Esophagus muscularis mucosa (tissue), 4 donors: ENCODE measurements around the gene UBE2L6. TPM values are rescaled to one million over a fixed set of nuclear protein-coding genes. Genes with fewer than 3 reads are reported as not detected.

Experiments
- DNase-seq: peaks from one replicate; pipeline ENCODE4 v3.0.0-alpha.2; 2017; ENCODE audit errors: extremely low spot score
- H3K27ac ChIP-seq, 4 donors: fragments of 200-600 bp; sonication (generic); replicated peaks in 1 of 4; 1 replicate in 3 of 4; 2 replicates in 1 of 4; pipeline ENCODE4 v1.5.1; 2016 to 2019; ENCODE audit warnings: mild to moderate bottlenecking in 1 of 4
- H3K27me3 ChIP-seq, 4 donors: fragments of 200-600 bp; sonication (generic); one replicate each; pipeline versions ENCODE4 v1.5.1 to v1.6.0; 2016 to 2019
- H3K36me3 ChIP-seq, 4 donors: fragments of 200-600 bp; sonication (generic); one replicate each; pipeline ENCODE4 v1.5.1; 2016 to 2019
- H3K4me1 ChIP-seq, 4 donors: fragments of 200-600 bp; sonication (generic); one replicate each; pipeline ENCODE4 v1.5.1; 2016 to 2019
- H3K4me3 ChIP-seq, 4 donors: fragments of 200-600 bp; sonication (generic); 1 replicate in 2 of 4; 2 replicates in 2 of 4; pipeline ENCODE4 v1.5.1; 2016 to 2019; ENCODE audit warnings: mild to moderate bottlenecking in 4 of 4, moderate library complexity in 1 of 4
- H3K9me3 ChIP-seq, 4 donors: fragments of 200-600 bp; sonication (generic); 1 replicate in 3 of 4; 2 replicates in 1 of 4; pipeline ENCODE4 v1.5.1; 2016 to 2019
- EP300 ChIP-seq: sonication (generic); formaldehyde crosslinking; IDR thresholded peaks from one replicate; pipeline ENCODE4 v1.6.1; 2017; ENCODE audit warnings: antibody characterized with exemption
- POLR2A ChIP-seq: fragments of 450-650 bp; IDR thresholded peaks from one replicate; pipeline ENCODE4 v1.6.1; 2017; ENCODE audit warnings: antibody characterized with exemption, moderate library complexity, mild to moderate bottlenecking, low read depth
- POLR2AphosphoS5 ChIP-seq, 2 donors: sonication (generic); formaldehyde crosslinking; IDR thresholded peaks; one replicate each; pipeline ENCODE4 v1.6.1; 2017; ENCODE audit warnings: antibody characterized with exemption in 2 of 2
- WGBS: methylation state at CpG from one replicate; pipeline ENCODE4 v1.1.5; 2018; 5-methylcytosine and 5-hydroxymethylcytosine counted together
- intact Hi-C: fragments of 100-400 bp; cut with DNase I; formaldehyde crosslinking; loops from one replicate; pipeline ENCODE4 v1.15.1; 2023
- total RNA-seq, 4 donors: library from RNA; depleted of rRNA; stranded (reverse); fragments of >200 nt; gene quantifications; one replicate each; pipeline versions ENCODE4 v1.1.0 to v1.2.1, GENCODE V29; 2016
- TF ChIP-seq, protein P1 (sequence below), 3 experiments: fragments of 200-600 bp in 2 of 3; fragments of 450-650 bp in 1 of 3; sonication (generic) in 2 of 3; IDR thresholded peaks; one replicate each; pipeline ENCODE4 v1.5.1; 2017 to 2019; ENCODE audit warnings: antibody characterized with exemption in 3 of 3, mild to moderate bottlenecking in 2 of 3, moderate library complexity in 1 of 3

The UBE2L6 gene
- total RNA-seq, 4 donors from 2014 or later = 15.8 to 40.3 (median 32.8) TPM

DNA sequence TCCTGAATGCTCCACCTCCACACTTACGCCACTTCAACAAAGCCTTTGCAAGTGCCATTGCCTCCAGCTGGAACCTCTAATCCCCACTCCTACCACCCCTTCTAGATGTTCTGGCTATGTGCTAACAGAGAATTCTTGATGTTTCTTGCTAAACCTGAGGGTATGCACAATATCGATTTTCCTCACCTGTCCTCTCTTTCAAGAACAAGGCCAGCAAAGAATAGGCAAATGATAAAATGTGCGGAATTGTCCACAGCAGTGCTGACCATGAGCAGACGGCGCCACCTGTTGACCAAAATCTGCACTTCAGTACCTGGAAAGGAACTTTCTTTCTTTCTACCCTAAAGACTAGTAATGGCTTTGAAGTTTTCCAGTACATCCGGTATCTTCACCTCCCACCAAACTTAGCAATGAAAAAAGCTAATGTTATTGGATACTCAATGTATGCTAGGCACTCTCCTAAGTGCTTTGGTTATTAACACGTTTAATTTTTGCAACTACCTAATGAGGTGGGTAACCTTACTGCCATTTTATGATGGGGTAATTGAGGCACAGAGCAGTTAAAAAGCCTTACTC lies 40.3 kb downstream of the UBE2L6 start:
- Histone ChIP-seq H3K27me3 (no peaks in the 10 kb centered on the region), H3K4me3 (no peak overlapping the region), H3K36me3 (peaks cover 0 to 19% (median 12%) of the 10 kb centered on the region in 4 donors), H3K27ac (no peak overlapping the region), H3K4me1 (peaks cover 13 to 23% (median 21%) of the 10 kb centered on the region in 4 donors), H3K9me3 (no peaks in the 10 kb centered on the region)
- TF ChIP-seq POLR2A (no peak), EP300 (no peak), POLR2AphosphoS5 (IDR thresholded peaks at IDR 0.05) (peak in 1 of 2 donors; percentile 23)
- TF ChIP-seq, protein P1, sequence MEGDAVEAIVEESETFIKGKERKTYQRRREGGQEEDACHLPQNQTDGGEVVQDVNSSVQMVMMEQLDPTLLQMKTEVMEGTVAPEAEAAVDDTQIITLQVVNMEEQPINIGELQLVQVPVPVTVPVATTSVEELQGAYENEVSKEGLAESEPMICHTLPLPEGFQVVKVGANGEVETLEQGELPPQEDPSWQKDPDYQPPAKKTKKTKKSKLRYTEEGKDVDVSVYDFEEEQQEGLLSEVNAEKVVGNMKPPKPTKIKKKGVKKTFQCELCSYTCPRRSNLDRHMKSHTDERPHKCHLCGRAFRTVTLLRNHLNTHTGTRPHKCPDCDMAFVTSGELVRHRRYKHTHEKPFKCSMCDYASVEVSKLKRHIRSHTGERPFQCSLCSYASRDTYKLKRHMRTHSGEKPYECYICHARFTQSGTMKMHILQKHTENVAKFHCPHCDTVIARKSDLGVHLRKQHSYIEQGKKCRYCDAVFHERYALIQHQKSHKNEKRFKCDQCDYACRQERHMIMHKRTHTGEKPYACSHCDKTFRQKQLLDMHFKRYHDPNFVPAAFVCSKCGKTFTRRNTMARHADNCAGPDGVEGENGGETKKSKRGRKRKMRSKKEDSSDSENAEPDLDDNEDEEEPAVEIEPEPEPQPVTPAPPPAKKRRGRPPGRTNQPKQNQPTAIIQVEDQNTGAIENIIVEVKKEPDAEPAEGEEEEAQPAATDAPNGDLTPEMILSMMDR (IDR thresholded peaks at IDR 0.05) = peak; percentile 92 to 93 (median 92)
- peak; percentile 93 for DNase-seq
- 20% methylated on average over 7 of the region's 7 CpGs for WGBS
- intact Hi-C loops = loop anchor here (1.0 to 5.0 kb wide), 3 partner anchors 34 to 180 kb away; no protein-coding TSS in a partner anchor

DNA sequence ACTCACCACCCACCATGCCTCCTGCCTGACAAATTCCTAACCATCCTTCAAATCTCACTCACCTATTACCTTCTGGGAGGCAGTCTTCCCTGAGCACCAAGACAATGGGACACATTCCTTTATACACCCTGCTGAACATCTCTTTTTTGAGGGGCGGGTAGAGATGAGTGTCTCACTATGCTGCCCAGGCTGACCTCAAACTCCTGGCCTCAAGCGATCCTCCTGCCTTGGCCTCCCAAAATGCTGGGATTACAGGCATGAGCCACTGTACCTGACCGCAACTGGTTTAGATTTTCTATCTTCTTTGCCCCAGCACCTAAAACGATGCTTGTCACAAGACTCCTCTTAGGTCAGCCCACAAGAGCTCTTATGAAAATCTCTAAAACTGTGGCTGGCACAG lies 44.1 kb downstream of the UBE2L6 start:
- no peak for DNase-seq
- Histone ChIP-seq H3K4me3 (no peak overlapping the region), H3K27ac (no peak overlapping the region), H3K9me3 (no peaks in the 10 kb centered on the region), H3K4me1 (no peaks in the 10 kb centered on the region), H3K36me3 (peaks cover 0 to 12% (median 7%) of the 10 kb centered on the region in 4 donors), H3K27me3 (no peaks in the 10 kb centered on the region)
- no peak for TF ChIP-seq POLR2A
- TF ChIP-seq POLR2AphosphoS5 (IDR thresholded peaks at IDR 0.05) = no peak
- TF ChIP-seq, protein P1 (IDR thresholded peaks at IDR 0.05) = no peak
- no peak for TF ChIP-seq EP300
- intact Hi-C loops = no loop called here
- 91% methylated on average over 4 of the region's 4 CpGs for WGBS

DNA sequence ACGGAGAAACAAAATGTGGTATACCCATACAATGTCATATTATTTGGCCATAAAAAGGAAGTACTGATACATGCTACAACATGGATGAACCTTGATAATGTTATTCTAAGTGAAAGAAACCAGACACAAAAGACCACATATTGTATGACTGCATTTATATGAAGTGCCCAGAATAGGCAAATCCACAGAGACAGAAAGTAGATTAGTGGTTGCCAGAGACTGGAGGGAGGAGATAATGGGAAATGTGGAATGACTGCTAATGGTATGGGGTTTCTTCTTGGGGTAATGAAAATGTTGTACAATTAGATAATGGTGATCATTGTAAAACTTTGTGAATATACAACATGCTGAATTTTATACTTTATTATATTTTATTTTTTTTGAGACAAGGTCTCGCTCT lies 46.4 kb downstream of the UBE2L6 start:
- DNase-seq = no peak
- intact Hi-C loops = no loop called here
- TF ChIP-seq EP300 (no peak), POLR2AphosphoS5 (IDR thresholded peaks at IDR 0.05) (no peak), POLR2A (no peak)
- TF ChIP-seq, protein P1 (IDR thresholded peaks at IDR 0.05) = no peak
- H3K36me3 ChIP-seq = peaks cover 0 to 2% (median 0%) of the 10 kb centered on the region in 4 donors
- H3K4me3 ChIP-seq = no peak overlapping the region
- no peaks in the 10 kb centered on the region for H3K9me3 ChIP-seq
- no peaks in the 10 kb centered on the region for H3K27me3 ChIP-seq
- 85% methylated on average over 2 of the region's 2 CpGs for WGBS
- H3K4me1 ChIP-seq = peaks cover 1 to 5% (median 4%) of the 10 kb centered on the region in 4 donors
- no peak overlapping the region for H3K27ac ChIP-seq

DNA sequence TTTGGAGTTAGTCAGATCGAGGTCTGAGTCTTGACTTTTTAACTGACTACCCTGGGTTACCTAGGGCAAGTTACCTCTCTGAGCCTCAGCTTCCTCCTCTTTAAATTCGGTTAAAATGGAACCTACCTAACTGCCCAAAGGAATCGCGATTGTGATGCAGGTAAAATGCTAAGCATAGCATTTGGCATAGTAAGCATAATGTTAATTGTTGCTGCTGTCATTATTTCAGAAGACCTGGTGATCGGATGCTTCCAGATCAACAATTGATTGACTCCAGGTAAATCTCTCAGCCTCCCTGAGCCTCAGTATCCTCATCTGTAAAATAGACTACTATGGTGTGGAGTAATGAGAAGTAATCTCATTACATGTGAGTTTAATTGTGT lies 51.4 kb downstream of the UBE2L6 start:
- no peaks in the 10 kb centered on the region for H3K9me3 ChIP-seq
- H3K36me3 ChIP-seq = peaks cover 0 to 7% (median 3%) of the 10 kb centered on the region in 4 donors
- DNase-seq = no peak
- no peaks in the 10 kb centered on the region for H3K27me3 ChIP-seq
- 22% methylated on average over 5 of the region's 5 CpGs for WGBS
- intact Hi-C loops = no loop called here
- H3K4me3 ChIP-seq = peak overlapping the region; percentile 82 to 98 (median 91)
- peaks cover 9 to 31% (median 24%) of the 10 kb centered on the region in 4 donors for H3K4me1 ChIP-seq
- TF ChIP-seq POLR2A (no peak), POLR2AphosphoS5 (IDR thresholded peaks at IDR 0.05) (no peak), EP300 (no peak)
- TF ChIP-seq, protein P1 (IDR thresholded peaks at IDR 0.05) = no peak
- H3K27ac ChIP-seq = peak overlapping the region; percentile 72 to 82 (median 80)
